HepG2 (cell line): ENCODE measurements around the gene CCT7. TPM values are rescaled to one million over a fixed set of nuclear protein-coding genes. Genes with fewer than 3 reads are reported as not detected.
A peak's percentile ranks its signal among the peaks of the same experiment; 100 is the strongest.

Experiments
- ARNT ChIP-seq: fragments of 450-650 bp; IDR thresholded peaks from 2 replicates; pipeline ENCODE4 v1.6.1; 2017
- CCDC6 ChIP-seq: sonication (generic); formaldehyde crosslinking; IDR thresholded peaks from 2 replicates; pipeline ENCODE4 v1.8.1; 2022; ENCODE audit warnings: mild to moderate bottlenecking, missing genetic modification reagents, moderate library complexity
- GABPA ChIP-seq, 2 experiments: IDR thresholded peaks; 2 replicates each; pipeline ENCODE4 v1.6.1; 2011 to 2016; ENCODE audit warnings: low read depth in 2 of 2, low read length in 1 of 2, missing biosample characterization in 1 of 2, missing genetic modification characterization in 1 of 2
- GFI1 ChIP-seq: sonication (generic); formaldehyde crosslinking; IDR thresholded peaks from 2 replicates; pipeline ENCODE4 v1.5.0; 2020; ENCODE audit warnings: missing genetic modification reagents, mild to moderate bottlenecking, borderline replicate concordance
- HNRNPLL ChIP-seq: fragments of 200-400 bp; formaldehyde crosslinking; IDR thresholded peaks from 2 replicates; pipeline ENCODE4 v1.6.1; 2017; ENCODE audit warnings: mild to moderate bottlenecking, low read depth, low read length; ENCODE audit not compliant: poor library complexity, severe bottlenecking
- KAT7 ChIP-seq: IDR thresholded peaks from 2 replicates; pipeline ENCODE4 v1.6.1; 2018; ENCODE audit warnings: borderline replicate concordance, missing compliant biosample characterization
- MED8 ChIP-seq: sonication (generic); formaldehyde crosslinking; IDR thresholded peaks from 2 replicates; pipeline ENCODE4 v1.8.1; 2023; ENCODE audit warnings: mild to moderate bottlenecking, missing genetic modification reagents; ENCODE audit not compliant: insufficient replicate concordance
- MIER3 ChIP-seq: IDR thresholded peaks from 2 replicates; pipeline ENCODE4 v1.6.1; 2016; ENCODE audit warnings: missing compliant biosample characterization, borderline replicate concordance
- NCOA2 ChIP-seq: sonication (generic); formaldehyde crosslinking; IDR thresholded peaks from 2 replicates; pipeline ENCODE4 v1.8.0; 2022; ENCODE audit warnings: inconsistent platforms
- NFYC ChIP-seq: IDR thresholded peaks from 2 replicates; pipeline ENCODE4 v1.6.1; 2016; ENCODE audit warnings: missing genetic modification reagents, missing compliant biosample characterization
- RCOR2 ChIP-seq: IDR thresholded peaks from 2 replicates; pipeline ENCODE4 v1.6.1; 2016; ENCODE audit warnings: missing biosample characterization, missing genetic modification reagents
- RFXAP ChIP-seq: sonication (generic); formaldehyde crosslinking; IDR thresholded peaks from 2 replicates; pipeline ENCODE4 v1.4.0; 2020; ENCODE audit warnings: missing genetic modification reagents, borderline replicate concordance
- SAP130 ChIP-seq: IDR thresholded peaks from 2 replicates; pipeline ENCODE4 v1.6.1; 2016; ENCODE audit warnings: low read depth
- SIX4 ChIP-seq: sonication (generic); formaldehyde crosslinking; IDR thresholded peaks from 2 replicates; pipeline ENCODE4 v1.4.0; 2020; ENCODE audit warnings: missing genetic modification reagents
- TCF7 ChIP-seq: sonication (generic); IDR thresholded peaks from 2 replicates; pipeline ENCODE4 v1.6.1; 2016; ENCODE audit warnings: antibody characterized with exemption, low read depth
- YEATS2 ChIP-seq: sonication (generic); formaldehyde crosslinking; IDR thresholded peaks from 2 replicates; pipeline ENCODE4 v1.4.0; 2020; ENCODE audit warnings: missing genetic modification reagents, borderline replicate concordance
- YEATS4 ChIP-seq: sonication (generic); formaldehyde crosslinking; IDR thresholded peaks from 2 replicates; pipeline ENCODE4 v1.4.0; 2020; ENCODE audit warnings: missing genetic modification reagents, borderline replicate concordance
- ZNF276 ChIP-seq: sonication (generic); formaldehyde crosslinking; IDR thresholded peaks from 2 replicates; pipeline ENCODE4 v1.4.0; 2020; ENCODE audit warnings: mild to moderate bottlenecking, low read depth, missing genetic modification reagents
- ZNF34 ChIP-seq: sonication (generic); formaldehyde crosslinking; IDR thresholded peaks from 2 replicates; pipeline ENCODE4 v1.4.0; 2020; ENCODE audit warnings: mild to moderate bottlenecking, missing genetic modification reagents, borderline replicate concordance
- ZNF558 ChIP-seq: sonication (generic); formaldehyde crosslinking; IDR thresholded peaks from 2 replicates; pipeline ENCODE4 v1.9.0; 2022; ENCODE audit warnings: mild to moderate bottlenecking, missing genetic modification reagents, borderline replicate concordance
- ZNF740 ChIP-seq: sonication (generic); formaldehyde crosslinking; IDR thresholded peaks from 2 replicates; pipeline ENCODE4 v1.4.0; 2020; ENCODE audit warnings: missing genetic modification reagents
- ZNF839 ChIP-seq: sonication (generic); formaldehyde crosslinking; IDR thresholded peaks from 2 replicates; pipeline ENCODE4 v1.4.0; 2020; ENCODE audit warnings: missing genetic modification reagents, mild to moderate bottlenecking, borderline replicate concordance
- ZSCAN12 ChIP-seq: sonication (generic); formaldehyde crosslinking; IDR thresholded peaks from 2 replicates; pipeline ENCODE4 v1.9.0; 2021; ENCODE audit warnings: mild to moderate bottlenecking, missing genetic modification reagents
- polyA plus RNA-seq, 8 experiments: library from polyadenylated mRNA; depleted of rRNA in 3 of 8; stranded (reverse) in 7 of 8; unstranded in 1 of 8; fragments of >200 nt; fragmentation: Illumina TruSeq in 4 of 8; extraction: Trizol in 4 of 8; gene quantifications; 2 replicates each; pipeline versions ENCODE4 v1.2.1 to v1.2.3, GENCODE V29; 2011 to 2016; ENCODE audit warnings: low read depth in 4 of 8, missing spikeins in 1 of 8, mixed read lengths in 1 of 8; ENCODE audit not compliant: insufficient read depth in 1 of 8
- total RNA-seq, 5 experiments: library from RNA; depleted of rRNA; stranded (reverse); fragments of >200 nt; fragmentation: Illumina TruSeq; extraction: Trizol; gene quantifications; 2 replicates each; pipeline ENCODE4 v1.2.3, GENCODE V29; 2016; ENCODE audit warnings: low read depth in 1 of 5
- TF ChIP-seq, protein P1 (sequence below): sonication (generic); formaldehyde crosslinking; IDR thresholded peaks from 2 replicates; pipeline ENCODE4 v1.8.1; 2023; ENCODE audit warnings: mild to moderate bottlenecking, moderate library complexity, missing genetic modification reagents
- TF ChIP-seq, protein P2 (sequence below): IDR thresholded peaks from 2 replicates; pipeline ENCODE4 v1.6.1; 2016
- TF ChIP-seq, protein P3 (sequence below): IDR thresholded peaks from 2 replicates; pipeline ENCODE4 v1.6.1; 2016; ENCODE audit warnings: mild to moderate bottlenecking, missing biosample characterization, missing genetic modification reagents
- TF ChIP-seq, protein P4 (sequence below): sonication (generic); formaldehyde crosslinking; conservative IDR thresholded peaks from 2 replicates; pipeline ENCODE4 v1.5.0; 2020; ENCODE audit warnings: missing genetic modification reagents

The CCT7 gene
- total and polyA plus RNA-seq, 2 of the 13 experiments (the other 11 are each of a cell fraction or from before 2014, with no cell fraction given), result 347 to 517 TPM

GRCh38 chr2:73291093-73291460 is 57.0 kb downstream of the CCT7 start (continued):
- TF ChIP-seq GFI1 (no peak), NCOA2 (CRISPR knock-in tag) (peak; percentile 61), TCF7 (no peak), ZNF558 (CRISPR knock-in tag) (peak; percentile 80; the same call in 1 of the 2 replicates), SIX4 (CRISPR knock-in tag) (peak; percentile 76), RCOR2 (no peak), RFXAP (CRISPR knock-in tag) (peak; percentile 75), ARNT (no peak), HNRNPLL (peak; percentile 37), SAP130 (CRISPR knock-in tag) (peak; percentile 90), YEATS4 (CRISPR knock-in tag) (0 out of 2 replicates have a peak, but pooled peaks have one; percentile 21), YEATS2 (peak; percentile 43; the same call in 1 of the 2 replicates), ZNF276 (CRISPR knock-in tag) (no peak), CCDC6 (CRISPR knock-in tag) (0 out of 2 replicates have a peak, but pooled peaks have one; percentile 28), GABPA (IDR thresholded peaks at IDR 0.05; ENCODE audit: low read depth, low read length) (no peak), GABPA (CRISPR knock-in tag; IDR thresholded peaks at IDR 0.05; ENCODE audit: low read depth) (no peak), MIER3 (CRISPR knock-in tag) (no peak), ZNF740 (CRISPR knock-in tag) (no peak), ZNF34 (CRISPR knock-in tag) (no peak), KAT7 (CRISPR knock-in tag) (no peak), ZSCAN12 (CRISPR knock-in tag) (peak; percentile 97), ZNF839 (no peak), MED8 (CRISPR knock-in tag) (no peak), NFYC (CRISPR knock-in tag) (0 out of 2 replicates have a peak, but pooled peaks have one; percentile 22)
- TF ChIP-seq, protein P1, sequence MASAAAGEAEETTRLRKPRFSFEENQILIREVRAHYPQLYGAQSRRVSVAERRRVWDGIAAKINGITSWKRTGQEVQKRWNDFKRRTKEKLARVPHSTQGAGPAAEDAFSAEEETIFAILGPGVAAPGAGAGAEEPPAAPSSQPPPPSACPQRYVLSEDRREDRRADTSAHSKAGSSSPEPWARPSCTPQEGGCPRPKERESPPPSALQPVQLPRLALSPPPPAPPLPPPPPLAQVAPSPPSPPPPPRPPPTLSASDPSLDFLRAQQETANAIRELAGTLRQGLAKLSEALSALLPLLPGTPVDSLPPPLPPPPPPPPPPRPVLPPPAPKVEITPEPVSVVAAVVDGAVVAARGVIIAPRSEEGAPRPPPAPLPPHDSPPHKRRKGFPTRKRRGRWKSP (CRISPR knock-in tag), result peak; percentile 75; the same call in 1 of the 2 replicates
- TF ChIP-seq, protein P2, sequence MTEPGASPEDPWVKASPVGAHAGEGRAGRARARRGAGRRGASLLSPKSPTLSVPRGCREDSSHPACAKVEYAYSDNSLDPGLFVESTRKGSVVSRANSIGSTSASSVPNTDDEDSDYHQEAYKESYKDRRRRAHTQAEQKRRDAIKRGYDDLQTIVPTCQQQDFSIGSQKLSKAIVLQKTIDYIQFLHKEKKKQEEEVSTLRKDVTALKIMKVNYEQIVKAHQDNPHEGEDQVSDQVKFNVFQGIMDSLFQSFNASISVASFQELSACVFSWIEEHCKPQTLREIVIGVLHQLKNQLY (CRISPR knock-in tag), result peak; percentile 54; the same call in 1 of the 2 replicates
- TF ChIP-seq, protein P3, sequence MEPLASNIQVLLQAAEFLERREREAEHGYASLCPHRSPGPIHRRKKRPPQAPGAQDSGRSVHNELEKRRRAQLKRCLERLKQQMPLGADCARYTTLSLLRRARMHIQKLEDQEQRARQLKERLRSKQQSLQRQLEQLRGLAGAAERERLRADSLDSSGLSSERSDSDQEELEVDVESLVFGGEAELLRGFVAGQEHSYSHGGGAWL, result peak; percentile 89; the same call in 1 of the 2 replicates
- TF ChIP-seq, protein P4, sequence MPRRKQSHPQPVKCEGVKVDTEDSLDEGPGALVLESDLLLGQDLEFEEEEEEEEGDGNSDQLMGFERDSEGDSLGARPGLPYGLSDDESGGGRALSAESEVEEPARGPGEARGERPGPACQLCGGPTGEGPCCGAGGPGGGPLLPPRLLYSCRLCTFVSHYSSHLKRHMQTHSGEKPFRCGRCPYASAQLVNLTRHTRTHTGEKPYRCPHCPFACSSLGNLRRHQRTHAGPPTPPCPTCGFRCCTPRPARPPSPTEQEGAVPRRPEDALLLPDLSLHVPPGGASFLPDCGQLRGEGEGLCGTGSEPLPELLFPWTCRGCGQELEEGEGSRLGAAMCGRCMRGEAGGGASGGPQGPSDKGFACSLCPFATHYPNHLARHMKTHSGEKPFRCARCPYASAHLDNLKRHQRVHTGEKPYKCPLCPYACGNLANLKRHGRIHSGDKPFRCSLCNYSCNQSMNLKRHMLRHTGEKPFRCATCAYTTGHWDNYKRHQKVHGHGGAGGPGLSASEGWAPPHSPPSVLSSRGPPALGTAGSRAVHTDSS (CRISPR knock-in tag), result no peak
